HG03175 (cell line): Measurements from ENCODE around the gene FBXO21.

Experiments
- ATAC-seq: cut with Tn5 transposase; IDR thresholded peaks from one replicate; pipeline ENCODE4 v1.9.1; 2021; ENCODE audit warnings: mild to moderate bottlenecking, moderate library complexity; ENCODE audit not compliant: unreplicated experiment

The FBXO21 gene

DNA sequence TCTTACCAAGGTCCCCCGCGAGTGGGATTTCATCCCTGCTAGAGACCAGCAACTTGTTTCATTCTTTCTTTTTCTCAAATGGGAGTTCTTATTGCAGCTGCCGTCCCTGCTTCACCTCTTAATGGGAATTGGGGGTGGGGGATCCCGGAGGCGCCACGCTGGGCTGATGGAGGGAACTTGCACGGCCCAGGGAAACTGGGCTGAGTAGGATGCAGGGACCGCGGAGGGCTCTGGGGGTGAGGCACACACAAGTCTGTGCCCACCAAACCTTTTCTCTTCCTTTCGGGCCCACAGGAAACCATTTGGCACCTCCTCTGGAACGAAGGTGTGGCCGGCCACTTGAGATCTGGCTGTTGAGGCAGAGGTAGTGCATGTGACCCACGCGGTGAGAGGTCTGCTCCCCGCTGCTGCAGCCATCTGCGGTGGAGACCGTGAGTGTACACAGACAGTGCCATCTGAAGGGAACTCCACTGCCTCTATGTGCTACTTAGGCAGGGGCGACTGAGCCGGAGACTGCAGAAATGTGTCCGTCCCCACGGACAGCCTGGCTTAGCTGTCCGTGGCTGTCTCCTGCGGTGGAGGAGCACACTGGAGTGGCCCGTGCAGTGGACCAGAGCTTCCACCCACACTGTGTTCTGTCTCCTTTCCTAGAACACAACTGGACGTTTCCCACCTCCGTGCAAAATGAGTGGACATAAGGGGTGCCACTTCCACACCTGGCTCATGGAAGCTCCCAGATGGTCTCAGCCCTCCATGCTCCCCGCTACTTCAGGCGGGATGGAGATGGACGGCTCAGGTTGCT lies 49.0 kb downstream of the FBXO21 start:
- no peak for ATAC-seq

DNA sequence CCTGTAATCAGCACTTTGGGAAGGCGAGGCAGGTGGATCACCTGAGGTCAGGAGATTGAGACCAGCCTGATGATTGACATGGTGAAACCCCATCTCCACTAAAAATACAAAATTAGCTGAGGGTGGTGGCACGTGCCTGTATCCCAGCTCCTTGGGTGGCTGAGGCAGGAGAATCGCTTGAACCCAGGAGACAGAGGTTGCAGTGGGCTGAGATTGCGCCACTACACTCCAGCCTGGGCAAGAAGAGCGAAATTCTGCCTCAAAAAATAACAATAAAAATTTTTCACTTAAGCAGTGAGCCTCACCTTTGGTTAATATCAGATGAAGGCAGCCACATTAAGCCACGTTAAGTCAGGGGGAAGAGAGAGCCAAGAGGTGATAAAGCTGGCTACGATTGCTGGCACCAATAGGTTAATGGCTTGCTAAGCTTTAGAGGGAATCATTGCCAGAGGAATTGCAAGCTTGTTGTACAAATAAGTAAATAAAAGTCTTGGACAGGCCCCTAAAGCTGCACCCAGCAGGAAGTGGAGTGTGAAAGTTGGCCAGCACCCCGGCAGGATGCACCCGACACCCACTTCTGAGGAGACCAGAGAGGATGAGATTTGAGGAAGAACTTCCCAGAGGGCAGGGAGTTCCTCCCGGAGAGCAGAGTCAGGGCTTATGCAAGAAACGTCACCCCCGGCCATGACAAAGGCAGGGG lies 49.7 kb downstream of the FBXO21 start:
- no peak for ATAC-seq

DNA sequence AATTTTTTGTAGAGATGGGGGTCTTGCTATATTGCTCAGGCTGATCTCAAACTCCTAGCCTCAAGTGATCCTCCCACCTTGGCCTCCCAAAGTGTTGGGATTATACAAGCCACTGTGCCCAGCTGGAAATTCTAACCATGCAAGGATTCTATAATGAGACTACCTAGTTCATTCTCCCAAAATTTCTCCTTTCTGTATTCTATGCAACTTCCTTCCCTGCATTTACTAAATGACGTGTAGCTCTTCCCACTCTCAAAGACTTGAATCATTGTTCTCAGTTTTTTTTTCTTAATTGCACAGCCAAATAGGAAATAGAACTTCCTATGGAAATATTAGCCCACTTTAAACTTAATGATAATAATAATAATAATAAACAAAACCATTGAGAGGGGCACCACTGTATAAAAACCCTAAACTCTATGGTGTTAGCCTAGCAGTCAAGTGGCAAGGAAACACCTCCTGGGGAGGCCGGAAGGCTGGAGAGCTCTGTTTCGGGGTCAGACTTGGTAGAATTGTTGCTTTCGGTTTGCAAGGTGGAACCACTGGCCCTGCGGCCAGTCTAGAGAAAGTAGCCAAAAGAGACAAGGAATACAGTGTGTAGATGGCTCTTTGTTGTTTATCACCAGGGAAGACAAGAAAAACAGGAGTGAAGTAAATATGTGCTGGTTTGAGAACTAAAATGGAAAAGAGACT lies 51.1 kb downstream of the FBXO21 start:
- ATAC-seq = no peak

DNA sequence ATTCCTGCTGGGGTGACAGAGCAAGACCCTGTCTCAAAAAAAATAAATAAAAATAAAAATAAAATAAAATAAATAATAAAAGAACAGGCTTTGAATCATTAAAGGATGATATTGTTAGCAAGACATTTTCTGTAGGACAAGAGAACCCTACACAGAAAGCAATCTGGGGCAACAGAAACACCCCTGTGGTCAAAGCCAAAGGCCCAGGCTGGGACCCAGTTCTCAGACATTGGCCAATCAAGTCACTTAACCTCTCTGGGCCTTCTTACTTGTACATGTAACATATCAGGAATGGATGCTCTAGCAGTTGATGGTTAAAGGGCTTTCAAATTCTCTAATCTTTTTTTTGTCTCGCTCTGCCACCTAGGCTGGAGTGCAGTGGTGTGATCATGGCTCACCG lies 55.5 kb downstream of the FBXO21 start:
- ATAC-seq = no peak

DNA sequence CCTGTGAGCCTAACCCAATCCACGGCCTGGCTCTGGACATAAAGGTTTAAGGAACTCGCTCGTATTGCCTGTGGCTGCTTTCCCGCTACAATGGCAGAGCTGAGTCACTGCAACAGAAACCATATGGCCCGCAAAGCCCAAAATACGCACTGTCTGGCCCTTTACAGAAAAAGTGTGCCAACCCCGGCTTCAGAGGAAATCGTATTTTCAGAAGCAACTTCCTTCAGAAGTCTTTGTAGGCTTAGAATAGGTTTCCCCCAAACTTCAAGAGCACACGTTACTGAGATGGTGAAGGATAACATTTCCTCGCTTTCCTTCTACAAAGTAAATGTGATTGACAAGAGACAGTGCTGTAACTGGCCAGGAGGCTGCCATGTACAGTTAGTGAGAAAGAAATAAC lies 56.2 kb downstream of the FBXO21 start:
- ATAC-seq = no peak

DNA sequence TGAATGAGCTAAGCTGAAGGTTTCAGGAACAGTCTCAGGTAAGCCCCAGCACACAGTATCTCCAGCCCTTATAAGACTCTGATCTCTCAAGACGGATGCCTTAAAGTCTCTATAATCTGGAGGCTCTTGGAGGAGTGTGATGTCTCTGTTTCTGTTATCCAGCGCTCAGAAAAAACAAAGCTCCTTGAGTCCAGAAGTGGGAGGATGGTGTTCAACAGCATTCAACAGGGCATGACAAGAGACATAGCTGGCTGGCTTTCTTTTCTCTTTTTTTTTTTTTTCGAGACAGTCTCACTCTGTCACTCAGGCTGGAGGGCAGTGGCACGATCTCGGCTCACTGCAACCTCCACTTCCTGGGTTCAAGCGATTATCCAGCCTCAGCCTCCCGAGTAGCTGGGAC lies 59.5 kb downstream of the FBXO21 start:
- no peak for ATAC-seq

DNA sequence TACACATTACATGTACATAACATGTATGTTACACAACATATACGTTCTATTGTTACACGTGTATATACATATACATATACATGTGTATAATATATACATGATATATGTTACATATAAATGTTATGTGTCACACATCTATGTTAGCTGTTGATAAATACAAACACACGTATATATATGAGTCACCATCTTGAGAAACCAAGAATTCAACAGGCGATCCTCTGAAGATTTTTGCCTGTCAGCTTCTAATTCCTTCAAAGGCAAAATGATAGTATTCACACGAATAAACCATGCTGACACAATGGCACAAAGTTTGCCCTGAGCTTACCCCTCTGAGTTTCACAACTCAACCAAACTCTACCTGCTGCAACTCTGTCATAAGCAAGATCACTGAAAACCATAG lies 60.9 kb downstream of the FBXO21 start:
- no peak for ATAC-seq

DNA sequence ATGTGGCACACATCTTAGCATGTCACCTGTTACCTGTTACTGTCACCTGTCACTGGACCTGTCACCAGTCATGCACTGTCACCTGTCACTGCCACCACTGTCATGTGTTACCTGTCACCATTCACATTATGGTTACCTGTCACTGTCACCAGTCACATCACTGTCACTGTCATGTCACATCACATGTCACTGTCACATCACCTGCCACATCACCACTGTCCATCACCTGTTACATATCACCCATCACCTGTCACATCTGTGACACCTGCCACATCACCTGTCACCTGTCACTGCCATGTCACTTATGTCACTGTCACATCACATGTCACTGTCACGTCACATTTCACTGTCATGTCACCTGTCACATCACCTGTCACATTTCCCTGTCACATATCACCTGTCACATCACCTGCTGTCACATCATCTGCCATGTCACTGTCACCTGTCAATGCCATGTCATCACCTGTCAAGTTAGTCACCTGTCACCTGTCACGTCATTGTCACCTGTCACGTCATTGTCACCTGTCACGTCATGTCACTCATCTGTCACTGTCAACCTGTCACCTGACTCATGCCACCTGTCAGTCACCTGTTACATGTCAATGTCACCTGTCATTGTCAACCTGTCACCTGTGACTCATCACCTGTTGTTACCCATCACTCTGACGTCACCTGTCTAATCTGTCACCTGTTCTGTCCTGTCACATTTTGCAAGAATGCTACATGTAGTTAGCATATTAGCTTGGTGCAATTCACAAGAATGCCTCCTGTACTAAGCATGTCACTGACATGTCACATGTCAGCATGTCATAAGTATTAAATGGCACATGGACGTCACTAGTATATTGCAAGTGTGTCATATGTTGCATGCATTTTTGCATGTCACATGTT lies 62.1 kb downstream of the FBXO21 start:
- no peak for ATAC-seq

DNA sequence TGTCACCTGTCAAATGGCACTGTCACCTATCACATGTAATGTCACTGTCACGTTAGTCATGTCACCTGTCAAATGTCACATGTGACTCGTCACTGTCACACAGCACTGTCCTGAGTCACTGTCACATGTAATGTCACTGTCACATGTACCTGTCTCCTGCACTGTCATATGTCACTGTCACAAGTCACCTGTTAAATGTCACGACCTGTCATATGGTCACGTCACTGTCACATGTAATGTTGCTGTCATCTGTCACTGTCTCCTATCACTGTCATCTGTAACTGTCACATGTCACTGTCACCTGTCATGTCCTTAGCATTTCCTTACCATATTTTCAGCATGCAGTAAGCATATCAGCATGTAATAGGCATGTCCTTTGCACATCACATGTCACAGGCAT lies 63.9 kb downstream of the FBXO21 start:
- no peak for ATAC-seq

DNA sequence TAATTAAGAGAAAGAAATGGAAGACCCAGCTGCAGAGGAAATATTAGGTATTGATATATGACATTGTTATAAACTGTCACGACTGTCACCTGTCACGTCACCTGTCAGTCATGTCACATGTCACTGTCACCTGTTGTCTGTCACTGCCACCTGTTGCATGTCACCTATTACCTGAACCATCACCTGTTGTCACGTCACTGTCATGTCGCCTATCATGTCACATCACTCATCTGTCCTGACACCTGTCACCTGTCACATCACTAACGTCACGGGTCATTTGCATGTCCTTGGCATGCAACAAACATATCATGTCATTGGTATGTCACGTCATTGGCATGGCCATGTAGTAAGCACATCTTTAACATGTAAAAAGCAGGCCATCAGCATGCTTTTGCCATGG lies 64.5 kb downstream of the FBXO21 start:
- no peak for ATAC-seq

DNA sequence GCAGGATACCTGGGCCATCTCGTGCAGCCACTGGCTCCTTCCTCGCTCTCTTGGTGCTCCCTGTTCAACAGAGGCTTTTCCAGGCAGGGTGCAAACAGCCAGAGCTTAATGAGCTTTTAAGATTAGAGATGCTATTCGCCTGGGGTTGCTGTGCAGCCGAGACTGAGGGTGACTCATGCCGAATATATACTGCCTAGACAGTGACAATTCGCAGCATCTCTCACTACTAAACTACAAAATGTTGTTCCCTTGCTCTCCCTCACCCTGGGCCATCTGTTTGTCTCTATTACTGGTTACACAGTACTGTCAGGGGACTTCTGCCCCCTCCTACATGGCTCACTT lies 65.0 kb downstream of the FBXO21 start:
- ATAC-seq = no peak

DNA sequence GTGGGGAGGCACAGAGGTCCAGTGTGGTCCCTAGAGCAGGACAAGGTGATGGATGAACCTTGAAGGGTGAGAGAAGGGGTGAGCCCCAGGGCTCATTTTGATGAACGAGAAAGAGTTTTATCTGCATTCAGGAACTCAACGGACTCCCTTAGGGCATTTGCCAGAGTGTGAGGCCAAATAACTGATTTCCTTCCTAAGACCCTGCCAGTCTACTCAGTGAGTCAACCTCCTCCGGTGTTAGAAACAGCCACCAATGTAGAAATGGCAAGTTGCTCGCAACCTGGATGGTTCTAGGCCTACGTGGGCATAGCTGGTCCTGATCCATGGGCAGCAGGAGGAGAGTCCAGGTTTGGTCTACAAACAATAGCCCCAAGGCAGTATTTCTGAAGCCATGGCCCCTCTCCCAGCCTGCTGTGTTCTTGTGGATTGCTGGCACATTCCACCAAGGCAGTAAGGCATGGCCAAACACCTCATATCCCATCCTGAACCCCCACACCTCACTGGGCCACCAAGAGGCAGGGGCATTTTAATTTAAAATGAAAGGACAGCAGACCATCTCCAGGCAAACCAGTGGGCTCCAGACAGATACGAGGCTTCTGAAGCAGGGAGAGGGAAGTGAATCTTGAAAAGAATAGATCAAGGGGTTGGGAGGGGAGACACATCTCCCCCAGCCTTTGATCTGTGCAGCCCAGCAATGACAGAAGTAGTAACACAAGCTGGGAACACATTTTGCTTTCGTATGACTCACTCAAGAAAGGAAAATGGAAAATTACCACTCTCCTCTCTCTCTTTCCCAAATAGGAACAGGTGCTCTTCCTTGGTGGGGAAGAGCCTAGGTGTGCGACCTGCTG lies 65.6 kb downstream of the FBXO21 start:
- no peak for ATAC-seq

DNA sequence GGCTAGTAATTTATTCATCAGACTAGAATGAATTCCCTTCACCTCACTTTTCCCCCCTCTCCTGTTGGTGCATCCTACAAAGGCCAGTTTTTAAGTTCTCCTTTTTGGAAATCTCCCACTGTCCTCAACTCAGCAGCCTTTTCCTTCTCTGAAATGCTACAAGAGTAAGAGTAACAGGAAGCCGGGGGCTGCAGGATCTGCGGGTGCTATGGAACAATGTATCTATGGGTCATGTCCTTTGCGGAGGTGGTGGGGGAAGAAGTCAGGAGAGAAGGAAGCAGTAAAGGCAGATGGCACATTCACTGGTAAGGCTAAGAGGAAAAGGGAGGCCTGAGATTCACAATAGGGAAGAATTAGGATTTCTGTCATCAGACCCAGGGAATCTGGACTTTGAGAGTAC lies 68.8 kb downstream of the FBXO21 start:
- ATAC-seq = no peak

DNA sequence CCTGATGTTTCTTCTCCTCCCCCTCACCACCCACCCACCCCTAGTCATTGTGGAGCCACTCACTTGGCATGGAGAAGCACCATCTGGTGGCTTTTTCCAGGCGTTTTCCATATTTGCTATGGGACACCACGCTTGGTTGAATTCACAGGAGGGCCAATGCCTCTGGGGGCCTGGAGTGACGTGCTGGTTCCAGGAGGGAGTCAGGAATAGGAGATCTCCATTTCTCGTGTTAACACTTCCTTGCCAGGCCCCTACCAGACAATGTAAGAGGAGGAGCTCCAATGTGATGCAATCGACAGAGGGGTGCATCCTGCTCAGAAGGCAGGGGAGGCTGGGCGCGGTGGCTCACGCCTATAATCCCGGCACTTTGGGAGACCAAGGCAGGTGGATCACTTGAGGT lies 69.5 kb downstream of the FBXO21 start:
- ATAC-seq = no peak

DNA sequence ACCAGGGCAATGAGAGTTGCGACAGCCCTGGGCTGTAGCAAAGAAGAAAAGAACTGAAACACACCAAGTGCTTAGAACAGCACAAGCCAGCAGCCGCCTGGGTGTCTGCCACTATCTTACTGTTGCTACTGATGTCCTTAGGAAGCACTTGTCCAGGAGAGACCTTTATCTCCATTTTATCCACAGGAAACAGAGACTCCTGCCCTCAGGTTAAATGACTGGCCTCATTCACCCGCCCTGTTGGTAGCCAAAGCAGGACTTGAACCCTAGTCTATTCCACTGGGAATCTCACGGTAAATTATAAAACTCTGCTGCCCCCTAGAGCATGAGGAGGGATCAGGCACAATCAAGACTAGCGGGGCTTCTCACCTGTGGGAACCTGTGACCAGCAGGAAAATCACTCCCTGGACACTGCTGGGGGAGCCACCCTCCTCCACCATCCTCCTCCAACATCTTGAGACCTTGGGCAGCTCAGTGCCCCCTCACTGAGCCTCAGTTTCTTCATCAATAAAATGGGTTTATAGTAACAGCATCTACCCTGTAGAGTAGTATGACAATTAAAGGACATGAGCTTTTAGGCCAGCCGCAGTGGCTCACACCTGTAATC lies 70.6 kb downstream of the FBXO21 start:
- ATAC-seq = no peak

DNA sequence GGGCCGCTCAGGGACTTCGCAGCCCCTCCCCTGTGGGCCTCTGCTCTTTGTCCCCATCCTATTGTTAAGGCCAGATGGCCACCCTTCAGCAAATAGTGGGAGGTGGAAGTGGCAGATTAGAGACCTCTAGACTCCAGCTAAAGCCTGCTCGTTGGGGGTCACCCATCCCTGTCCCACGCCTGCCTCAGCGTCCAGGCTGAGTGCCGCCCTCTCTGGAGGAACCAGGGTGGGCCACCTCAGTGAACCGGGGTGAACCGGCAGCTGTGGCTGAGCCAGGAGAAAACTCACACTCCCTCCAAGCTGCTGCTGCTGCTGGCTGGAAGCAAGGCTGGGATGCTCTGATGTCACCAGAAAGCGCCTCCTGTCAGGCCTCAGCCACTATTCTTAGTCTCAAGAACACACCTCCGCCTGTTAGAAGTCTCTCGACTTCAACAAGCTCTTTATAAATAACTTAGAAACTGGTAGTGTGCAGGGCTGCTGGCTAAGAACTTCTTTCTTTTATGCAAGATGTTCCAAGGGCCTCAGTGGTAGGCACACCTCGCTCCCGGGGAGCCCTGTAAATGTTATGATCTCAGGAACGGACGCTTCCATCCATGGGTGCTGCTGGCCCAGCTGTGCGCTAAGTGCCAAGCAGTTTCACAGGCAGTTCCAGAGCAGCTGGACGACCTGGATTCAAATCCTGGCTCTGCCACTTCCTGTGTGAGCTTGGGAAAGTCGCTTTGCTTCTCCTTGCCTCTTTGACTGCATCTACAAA lies 71.3 kb downstream of the FBXO21 start:
- ATAC-seq = no peak

DNA sequence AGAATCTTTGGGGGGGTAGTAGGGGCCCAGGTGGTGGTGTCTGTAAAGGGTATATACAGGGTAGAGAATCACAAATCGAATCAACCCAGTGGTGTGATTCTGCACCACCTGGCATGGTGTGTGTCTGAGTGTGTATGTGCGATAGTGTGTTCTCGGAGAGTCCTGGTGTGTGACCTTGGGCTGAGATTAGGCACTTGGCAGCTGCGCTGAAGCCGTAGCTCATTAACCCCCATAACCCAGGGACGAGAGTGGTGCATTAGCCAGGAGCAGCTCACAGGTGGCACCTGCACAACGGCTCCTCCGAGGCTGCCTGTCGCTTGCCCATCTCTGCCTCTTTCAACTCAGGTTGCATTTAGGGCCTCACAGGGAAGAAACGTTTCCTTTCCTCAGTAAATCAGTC lies 75.5 kb downstream of the FBXO21 start:
- no peak for ATAC-seq

DNA sequence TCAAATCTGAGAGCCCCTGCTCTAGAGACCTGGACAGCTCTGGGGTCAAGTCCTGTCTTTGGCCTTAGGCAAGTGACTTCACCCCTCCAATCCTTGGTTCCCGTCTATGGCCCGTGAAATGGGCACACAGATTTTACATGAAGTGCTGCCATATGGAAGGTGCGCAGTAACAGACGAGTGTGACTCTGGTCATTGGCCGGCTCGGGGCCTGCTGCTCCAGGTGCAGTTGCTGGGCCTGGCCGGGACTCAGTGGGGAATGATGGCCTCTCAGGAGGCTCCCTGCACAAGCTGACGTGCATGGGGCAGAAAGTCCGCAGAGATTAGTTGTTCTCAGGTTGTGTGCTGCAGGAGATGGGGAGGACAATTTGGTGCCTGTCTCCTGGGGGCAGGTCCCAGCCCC lies 77.0 kb downstream of the FBXO21 start:
- no peak for ATAC-seq
